ENCODE data around the gene AP3B1.

GRCh38 chr5:78277715-78278114, 16.8 kb downstream of the AP3B1 start:
- TF ChIP-seq EZH2 (IDR thresholded peaks at IDR 0.05; ENCODE audit: borderline replicate concordance) (no peak), EZH2phosphoT487 (IDR thresholded peaks at IDR 0.05; ENCODE audit: low read depth, severe bottlenecking, unreplicated experiment) (no peak)
- TF ChIP-seq, protein P1, sequence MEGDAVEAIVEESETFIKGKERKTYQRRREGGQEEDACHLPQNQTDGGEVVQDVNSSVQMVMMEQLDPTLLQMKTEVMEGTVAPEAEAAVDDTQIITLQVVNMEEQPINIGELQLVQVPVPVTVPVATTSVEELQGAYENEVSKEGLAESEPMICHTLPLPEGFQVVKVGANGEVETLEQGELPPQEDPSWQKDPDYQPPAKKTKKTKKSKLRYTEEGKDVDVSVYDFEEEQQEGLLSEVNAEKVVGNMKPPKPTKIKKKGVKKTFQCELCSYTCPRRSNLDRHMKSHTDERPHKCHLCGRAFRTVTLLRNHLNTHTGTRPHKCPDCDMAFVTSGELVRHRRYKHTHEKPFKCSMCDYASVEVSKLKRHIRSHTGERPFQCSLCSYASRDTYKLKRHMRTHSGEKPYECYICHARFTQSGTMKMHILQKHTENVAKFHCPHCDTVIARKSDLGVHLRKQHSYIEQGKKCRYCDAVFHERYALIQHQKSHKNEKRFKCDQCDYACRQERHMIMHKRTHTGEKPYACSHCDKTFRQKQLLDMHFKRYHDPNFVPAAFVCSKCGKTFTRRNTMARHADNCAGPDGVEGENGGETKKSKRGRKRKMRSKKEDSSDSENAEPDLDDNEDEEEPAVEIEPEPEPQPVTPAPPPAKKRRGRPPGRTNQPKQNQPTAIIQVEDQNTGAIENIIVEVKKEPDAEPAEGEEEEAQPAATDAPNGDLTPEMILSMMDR (IDR thresholded peaks at IDR 0.05; ENCODE audit: poor library complexity) = no peak
